Activated CD8-positive, alpha-beta memory T cell treated with anti-CD3 and anti-CD28 coated beads for 24 hours (primary cell): ENCODE data around the gene PSEN1.

Experiments used
- DNase-seq: peaks from one replicate; pipeline ENCODE4 v3.0.0-alpha.2; 2020

The PSEN1 gene

GRCh38 chr14:73136387-73137225, at the start of gene PSEN1:
PSEN1 (plus strand) TSS chr14:73136507; CDS start chr14:73148020, 11,513 bp downstream.
- peak; percentile 100 for DNase-seq

GRCh38 chr14:73091044-73091443, 45.3 kb upstream of the PSEN1 start:
- no peak for DNase-seq

DNA sequence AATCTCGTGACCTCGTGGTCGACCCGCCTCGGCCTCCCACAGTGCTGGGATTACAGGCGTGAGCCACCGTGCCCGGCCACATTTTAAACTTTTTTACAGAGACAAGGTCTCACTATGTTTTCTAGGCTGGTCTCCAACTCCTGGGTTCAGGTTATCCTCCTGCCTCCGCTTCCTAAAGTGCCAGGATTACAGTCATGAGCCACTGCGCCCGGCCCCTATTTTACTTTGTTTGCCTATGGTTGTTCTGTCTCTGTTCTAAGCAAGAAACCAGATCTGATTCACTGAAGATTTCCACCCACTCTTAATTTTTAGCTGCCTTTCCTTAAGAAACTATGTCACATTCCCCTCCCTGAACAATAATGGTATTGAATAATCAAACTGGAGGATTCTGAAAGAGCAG, 38.9 kb upstream of the PSEN1 start:
- no peak for DNase-seq

DNA sequence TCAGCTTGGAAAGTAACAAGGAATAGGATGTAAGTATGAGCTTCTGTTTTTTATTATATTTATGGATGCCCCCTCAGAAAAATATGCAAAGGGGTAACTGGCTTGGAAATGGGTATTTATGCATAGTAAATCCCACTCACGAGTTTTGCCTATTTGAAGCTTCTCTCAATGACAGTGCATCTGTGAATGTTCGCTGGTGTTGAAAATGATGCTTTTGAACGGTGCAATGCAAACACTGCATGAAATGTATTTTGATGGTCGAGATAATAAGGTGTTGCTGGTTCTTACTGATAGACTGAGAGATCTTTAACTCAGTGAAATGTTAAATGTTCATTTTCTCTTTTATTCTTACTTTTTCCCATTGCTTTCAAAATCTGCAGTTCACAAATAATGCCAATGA, 36.0 kb upstream of the PSEN1 start:
- no peak for DNase-seq

GRCh38 chr14:73102806-73103497, 33.4 kb upstream of the PSEN1 start:
- DNase-seq, result no peak

GRCh38 chr14:73105050-73105449, 31.3 kb upstream of the PSEN1 start:
- DNase-seq, result no peak

DNA sequence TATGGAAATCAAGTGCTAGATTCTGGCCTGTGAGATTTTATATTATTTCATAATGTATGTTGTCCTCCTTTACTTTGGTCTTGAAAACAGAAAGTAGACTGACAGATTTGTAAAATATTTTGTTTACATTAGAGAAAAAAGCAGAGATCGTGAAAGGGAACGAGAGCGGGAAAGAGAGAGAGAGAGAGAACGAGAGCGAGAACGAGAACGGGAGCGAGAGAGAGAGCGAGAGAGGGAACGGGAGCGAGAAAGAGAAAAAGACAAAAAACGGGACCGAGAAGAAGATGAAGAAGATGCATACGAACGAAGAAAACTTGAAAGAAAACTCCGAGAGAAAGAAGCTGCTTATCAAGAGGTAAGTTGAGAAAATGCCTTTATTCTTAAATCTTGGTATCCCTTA, 30.6 kb upstream of the PSEN1 start:
- DNase-seq, result no peak

DNA sequence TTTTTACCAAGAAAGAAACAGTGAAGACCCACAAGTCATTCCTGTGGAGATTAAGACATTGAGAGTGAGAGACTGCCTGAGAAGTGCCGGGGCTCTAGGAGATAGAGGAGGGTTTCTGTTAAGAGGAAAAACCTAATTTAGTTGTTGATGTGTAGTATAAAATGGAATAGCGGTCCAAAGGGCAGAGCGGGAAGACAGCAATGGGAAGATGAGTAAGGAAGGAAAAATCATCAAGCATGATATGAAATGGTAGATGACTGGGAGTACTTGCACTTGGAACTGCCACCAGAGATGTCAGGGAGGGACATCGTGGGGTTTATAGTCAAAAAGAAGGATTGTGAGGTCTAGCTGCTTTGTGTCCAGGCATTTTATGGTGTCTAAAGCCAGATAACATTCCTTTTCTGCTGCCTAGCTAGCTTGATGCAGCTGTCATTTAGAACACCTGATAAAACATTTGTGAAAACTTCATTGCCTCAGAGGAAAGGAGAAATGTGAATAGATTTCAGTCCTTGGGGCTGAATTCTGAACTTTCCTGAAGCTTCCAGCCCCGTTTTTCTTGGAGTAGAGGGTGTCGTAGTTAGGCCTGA, 20.1 kb upstream of the PSEN1 start:
- no peak for DNase-seq

GRCh38 chr14:73124180-73124894, 12.0 kb upstream of the PSEN1 start:
- no peak for DNase-seq

GRCh38 chr14:73125169-73125588, 11.1 kb upstream of the PSEN1 start:
- no peak for DNase-seq

- no peak for DNase-seq
Observed at GRCh38 chr14:73125746-73126145, 10.6 kb upstream of the PSEN1 start.

DNA sequence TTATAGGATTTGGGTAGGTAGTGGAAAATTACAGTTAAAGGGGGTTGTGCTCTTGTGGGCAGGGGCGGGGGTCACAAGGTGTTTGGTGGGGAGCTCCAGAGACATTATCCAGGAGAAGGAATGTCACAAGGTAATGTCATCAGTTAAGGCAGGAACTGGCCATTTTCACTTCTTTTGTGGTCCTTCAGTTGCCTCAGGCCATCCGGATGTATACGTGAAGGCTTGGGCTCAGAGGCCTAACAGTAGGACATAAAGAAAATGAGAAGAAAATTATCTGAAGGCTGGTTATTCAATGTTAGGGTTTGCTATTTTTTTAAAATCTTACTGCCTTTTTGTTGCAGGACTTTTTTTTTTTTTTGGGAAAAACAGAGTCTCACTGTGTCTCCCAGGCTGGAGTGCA, 2.5 kb upstream of the PSEN1 start:
- DNase-seq, result peak; percentile 37

DNA sequence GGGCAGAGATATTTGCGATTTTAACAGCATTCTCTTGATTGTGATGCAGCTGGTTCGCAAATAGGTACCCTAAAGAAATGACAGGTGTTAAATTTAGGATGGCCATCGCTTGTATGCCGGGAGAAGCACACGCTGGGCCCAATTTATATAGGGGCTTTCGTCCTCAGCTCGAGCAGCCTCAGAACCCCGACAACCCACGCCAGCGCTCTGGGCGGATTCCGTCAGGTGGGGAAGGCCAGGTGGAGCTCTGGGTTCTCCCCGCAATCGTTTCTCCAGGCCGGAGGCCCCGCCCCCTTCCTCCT, 271 bp upstream of the PSEN1 start:
- no peak for DNase-seq

DNA sequence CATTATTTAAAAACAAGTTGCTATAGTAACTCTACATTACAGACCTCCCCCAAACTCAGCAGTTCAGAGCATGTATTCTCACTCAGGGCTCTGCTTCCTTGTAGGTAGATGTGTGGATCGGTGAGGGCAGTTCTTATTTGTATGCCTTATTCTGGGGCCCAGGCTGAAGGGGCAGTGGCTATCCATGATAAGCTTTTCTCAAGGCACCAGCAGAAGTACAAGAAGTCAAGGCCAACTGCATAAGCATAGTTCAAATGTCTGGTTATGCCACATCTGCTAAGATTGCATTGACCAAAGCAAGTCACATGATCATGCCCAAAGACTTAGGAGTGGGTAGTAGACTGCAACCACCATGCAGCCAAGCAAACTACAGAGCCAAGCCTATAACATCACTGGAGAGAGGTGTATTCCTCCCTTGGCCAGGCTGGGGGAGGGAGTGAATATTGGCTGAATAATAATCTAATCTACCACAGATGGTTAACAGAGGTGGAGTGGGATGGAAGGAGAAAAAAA, 4.6 kb downstream of the PSEN1 start:
- DNase-seq, result peak; percentile 24

- no peak for DNase-seq
Observed at GRCh38 chr14:73142216-73142615, 5.9 kb downstream of the PSEN1 start.

DNA sequence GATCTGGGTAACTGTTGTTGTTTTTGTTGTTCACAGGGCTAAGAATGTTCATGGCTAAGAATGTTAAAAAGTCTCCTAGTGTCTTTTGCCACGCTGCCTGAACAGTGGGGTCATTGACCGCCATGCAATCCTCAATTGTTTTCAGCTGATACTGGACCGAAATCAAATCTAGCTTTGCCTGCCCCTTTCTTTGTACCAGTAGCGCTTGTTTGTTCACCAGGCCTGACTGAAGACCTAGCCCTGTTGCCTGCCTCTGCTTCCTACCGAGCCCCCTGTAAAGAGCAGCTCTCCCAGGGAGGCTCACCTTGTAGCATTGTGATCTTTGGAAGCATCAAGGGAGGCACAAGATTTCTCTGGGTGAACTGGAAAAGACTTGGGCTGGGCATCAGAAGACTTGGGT, 6.7 kb downstream of the PSEN1 start:
- no peak for DNase-seq

DNA sequence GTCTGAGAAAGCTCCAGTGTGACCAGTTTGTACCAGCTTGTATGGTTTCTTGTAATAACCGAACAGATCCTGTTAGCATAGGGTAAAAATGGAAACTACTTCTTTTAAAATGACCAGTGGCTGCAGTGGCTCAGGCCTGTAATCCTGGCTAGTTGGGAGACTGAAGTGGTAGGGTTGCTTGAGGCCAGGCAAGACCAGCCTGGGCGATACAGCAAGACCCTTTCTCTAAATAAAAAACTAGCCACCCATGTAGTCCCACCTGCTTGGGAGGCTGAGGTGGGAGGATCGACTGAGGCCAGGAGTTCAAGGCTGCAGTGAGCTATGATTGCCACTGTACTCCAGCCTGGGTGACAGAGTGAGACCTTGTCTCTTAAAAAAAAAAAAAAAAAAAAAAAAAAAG, 7.3 kb downstream of the PSEN1 start:
- no peak for DNase-seq

- DNase-seq, result no peak
Observed at GRCh38 chr14:73145371-73145770, 9.1 kb downstream of the PSEN1 start.

DNA sequence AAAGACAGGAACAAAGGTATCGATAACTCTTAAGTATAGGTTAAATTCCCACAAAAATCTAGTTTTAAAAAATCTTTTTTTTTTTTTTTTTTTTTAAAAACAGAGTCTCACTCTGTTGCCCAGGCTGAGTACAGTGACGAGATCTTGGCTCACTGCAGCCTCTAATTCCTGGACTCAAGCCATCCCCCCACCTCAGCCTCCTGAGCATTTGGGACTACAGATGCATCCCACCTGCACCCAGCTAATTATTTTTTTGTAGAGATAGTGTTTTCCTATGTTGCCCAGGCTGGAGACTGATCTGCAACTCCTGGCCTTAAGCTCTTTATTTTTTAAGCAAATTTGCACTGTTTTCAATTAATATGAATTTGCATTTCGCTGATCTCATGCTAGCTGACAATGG, 9.8 kb downstream of the PSEN1 start:
- no peak for DNase-seq

GRCh38 chr14:73149753-73150152, 13.4 kb downstream of the PSEN1 start:
- no peak for DNase-seq

- no peak for DNase-seq
Observed at GRCh38 chr14:73153272-73153671, 17.0 kb downstream of the PSEN1 start.

DNA sequence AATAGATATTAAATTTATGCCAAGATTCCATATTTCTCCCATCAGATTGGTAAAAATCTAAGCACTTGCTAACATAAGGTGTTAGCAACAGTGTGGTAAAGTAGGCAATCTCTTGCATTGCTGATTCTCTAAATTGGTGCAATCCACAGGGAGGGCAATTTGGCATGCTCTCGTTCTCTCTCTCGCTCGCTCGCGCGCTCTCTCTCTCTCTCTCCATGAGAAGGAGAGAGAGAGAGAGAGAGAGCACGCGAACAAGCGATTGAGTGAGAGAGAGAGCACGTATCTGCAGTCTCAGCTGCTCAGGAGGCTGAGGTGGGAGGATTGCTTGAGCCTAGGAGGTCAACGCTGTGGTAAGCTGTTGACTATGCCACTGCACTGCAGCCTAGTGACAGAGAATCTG, 25.9 kb downstream of the PSEN1 start:
- DNase-seq, result no peak

- DNase-seq, result no peak
Observed at GRCh38 chr14:73166399-73166798, 30.1 kb downstream of the PSEN1 start.
